Hippocampal formation (tissue), 2 donors: ENCODE data around the gene ADGRV1.

Source experiments
- DNase-seq, 2 donors: peaks; one replicate each; lab custom pipeline; 2025; lab: John Stamatoyannopoulos, UW

ADGRV1 gene

DNA sequence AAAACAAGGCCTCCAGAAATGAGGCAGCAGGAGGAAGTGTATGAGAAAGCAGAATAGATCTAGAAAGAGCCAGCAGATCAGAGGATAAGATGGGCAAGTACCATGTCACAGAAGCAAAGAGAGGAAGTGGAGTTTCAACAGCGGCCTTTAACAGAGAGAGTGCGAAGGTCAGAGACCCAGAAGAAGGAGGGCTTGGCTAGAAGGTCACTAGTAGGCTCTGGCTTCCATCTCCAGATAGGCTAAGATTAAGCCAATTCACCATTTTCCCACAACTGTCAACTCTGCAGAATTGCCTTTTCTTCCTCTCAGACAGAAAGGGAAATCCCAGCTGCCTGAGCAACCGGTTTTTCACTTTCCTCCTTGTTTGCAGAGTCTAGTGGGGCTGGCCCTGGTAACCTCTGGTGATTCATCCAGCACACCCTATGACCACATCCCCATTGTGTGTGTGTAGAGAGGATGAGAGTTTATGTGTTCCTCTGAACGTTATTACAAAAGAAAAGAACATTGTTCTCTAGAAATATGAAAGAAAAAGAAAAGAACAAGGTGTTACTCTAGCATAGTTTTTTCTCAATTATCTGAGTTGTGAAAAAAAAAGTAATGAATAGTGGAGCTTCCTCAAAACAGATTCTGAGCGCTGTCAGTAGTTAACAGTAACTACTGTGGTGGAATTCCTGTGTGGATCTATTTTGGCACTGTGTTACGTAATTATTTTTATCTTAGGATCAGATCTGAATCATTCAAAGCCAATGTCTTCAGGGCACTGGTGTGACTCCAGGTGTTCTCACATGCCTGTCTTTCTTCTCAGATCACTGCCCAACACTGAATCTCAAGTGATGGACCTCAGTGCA lies 604.2 kb downstream of the ADGRV1 start:
- DNase-seq: peak; percentile 16 to 31

DNA sequence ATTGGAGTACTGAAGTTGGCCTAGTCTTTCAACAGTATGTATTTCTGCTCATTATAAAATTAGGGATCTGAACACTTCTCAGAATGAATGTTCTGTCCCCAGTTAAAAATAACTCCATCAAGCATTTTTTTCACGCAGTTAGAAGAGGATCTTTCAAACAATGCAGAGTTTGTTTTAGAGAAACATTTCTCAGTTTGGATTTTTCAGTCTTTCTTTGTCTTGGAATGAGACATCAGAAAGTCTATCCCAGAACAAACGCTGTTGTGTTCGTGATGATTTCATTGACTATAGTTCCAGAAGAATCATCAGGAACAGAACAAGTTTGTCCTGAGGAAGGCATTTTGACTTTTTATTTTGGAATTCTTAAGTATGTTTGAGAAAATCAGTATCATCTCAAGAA lies 605.8 kb downstream of the ADGRV1 start:
- DNase-seq: peak in 1 of 2 donors; percentile 63

GRCh38 chr5:91166059-91166807 lies 607.6 kb downstream of the ADGRV1 start:
- DNase-seq: no peak

- DNase-seq: no peak
These were observed 610.3 kb downstream of the ADGRV1 start for GRCh38 chr5:91168859-91169258.

- no peak for DNase-seq
These were observed 611.7 kb downstream of the ADGRV1 start for GRCh38 chr5:91170266-91170665.

GRCh38 chr5:91171322-91171721 lies 612.7 kb downstream of the ADGRV1 start:
- no peak for DNase-seq

GRCh38 chr5:91174396-91174795 lies 615.8 kb downstream of the ADGRV1 start:
- no peak for DNase-seq

DNA sequence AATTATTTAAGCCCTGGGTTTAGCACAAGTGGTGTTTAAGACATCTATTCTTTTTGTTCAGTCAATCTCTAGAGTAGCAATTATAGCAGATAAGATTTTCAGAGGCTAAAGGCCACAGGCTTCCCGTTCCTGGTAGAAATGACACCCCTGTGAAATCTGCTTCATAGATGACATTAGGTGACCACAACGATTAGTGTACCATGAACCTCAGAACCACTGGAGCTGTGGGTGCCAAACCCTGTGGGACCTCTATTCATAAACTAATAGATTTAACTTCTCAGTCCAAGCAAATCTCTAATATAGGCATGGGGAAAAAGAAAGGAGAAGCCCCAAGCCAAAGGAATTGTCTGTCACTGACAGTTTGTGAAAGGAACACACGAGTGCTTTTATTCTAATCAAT lies 617.1 kb downstream of the ADGRV1 start:
- no peak for DNase-seq

GRCh38 chr5:91176288-91177016 lies 617.9 kb downstream of the ADGRV1 start:
- DNase-seq: no peak

DNA sequence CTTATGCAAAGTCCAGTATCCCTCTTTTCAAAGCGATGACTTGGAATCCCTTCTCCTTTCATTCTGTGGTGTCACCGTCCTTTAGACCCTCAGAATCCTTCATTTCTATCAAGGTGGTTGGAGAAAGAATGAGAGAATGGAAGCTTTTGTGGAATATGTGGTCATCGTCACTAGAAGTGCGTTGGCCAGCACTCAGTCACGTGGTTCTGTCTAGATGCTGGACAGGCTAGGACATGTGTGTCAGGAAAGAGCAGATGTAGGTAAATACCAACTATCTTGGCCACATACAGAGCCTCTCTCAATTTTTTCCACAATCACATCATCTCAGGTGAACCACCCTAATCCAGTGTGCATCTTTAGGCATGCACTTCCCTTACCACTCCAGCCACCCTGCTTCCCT lies 618.5 kb downstream of the ADGRV1 start:
- no peak for DNase-seq

DNA sequence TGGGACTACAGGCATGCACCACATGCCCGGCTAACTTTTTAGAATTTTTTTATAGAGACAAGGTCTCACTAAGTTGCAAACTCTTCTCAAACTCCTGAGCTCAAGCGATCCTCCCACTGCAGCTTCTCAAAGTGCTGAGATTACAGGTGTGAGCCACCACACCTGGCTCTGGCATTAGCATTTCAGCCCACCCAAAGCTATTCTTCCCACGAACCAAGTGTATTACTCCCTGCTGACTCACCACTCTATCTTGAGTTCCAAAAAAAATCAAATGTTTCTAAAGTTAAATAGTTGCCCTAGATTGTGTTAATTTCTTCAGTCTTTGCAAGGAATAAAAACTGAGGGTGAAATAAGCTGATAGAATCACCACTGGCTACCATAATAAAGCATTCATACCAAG lies 619.0 kb downstream of the ADGRV1 start:
- DNase-seq: no peak

GRCh38 chr5:91178461-91178860 lies 619.9 kb downstream of the ADGRV1 start:
- DNase-seq: no peak

DNA sequence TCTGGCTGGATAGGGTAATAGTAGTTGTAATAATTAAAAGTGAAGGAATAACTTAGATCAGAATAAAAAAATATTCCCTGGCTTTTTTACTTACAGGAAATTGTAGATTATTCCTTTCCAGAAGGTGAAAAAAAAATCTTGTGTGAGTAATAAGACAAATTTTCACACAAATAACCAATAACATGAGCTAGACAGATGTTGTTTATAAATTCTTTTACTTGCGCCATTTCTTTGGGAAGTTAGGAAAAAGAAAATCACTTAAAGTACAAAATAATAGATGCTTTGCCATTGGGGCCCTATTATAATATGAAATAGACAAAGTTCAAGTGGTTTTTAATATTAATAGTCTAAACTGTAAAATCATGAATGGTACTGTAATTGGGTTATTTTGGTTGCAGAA lies 620.4 kb downstream of the ADGRV1 start:
- no peak for DNase-seq

- no peak for DNase-seq
These were observed 621.9 kb downstream of the ADGRV1 start for GRCh38 chr5:91180506-91180905.

GRCh38 chr5:91182763-91183162 lies 624.2 kb downstream of the ADGRV1 start:
- DNase-seq: no peak

GRCh38 chr5:91183743-91184142 lies 625.1 kb downstream of the ADGRV1 start:
- no peak for DNase-seq

GRCh38 chr5:91186101-91186500 lies 627.5 kb downstream of the ADGRV1 start:
- no peak for DNase-seq

DNA sequence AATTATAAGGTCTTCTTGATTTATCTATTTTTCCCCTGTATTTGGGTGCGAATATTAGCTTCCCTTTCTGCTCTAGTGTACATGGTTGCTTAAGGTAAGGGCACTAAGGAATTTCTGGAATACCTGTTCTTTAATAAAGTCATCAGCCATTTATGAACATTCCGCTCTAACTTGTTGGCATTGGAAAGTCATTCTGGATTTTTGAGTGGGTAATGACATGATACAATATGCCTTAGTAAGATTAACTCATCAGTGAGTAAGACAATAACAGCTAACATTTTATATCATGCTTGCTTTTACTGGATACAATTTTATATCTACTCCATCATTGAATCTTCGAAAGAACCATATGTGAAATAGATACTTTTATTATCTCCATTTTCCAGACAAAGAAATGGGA lies 628.4 kb downstream of the ADGRV1 start:
- DNase-seq: no peak

- DNase-seq: no peak
These were observed 630.2 kb downstream of the ADGRV1 start for GRCh38 chr5:91188755-91189154.

- no peak for DNase-seq
These were observed 631.1 kb downstream of the ADGRV1 start for GRCh38 chr5:91189480-91190313.

DNA sequence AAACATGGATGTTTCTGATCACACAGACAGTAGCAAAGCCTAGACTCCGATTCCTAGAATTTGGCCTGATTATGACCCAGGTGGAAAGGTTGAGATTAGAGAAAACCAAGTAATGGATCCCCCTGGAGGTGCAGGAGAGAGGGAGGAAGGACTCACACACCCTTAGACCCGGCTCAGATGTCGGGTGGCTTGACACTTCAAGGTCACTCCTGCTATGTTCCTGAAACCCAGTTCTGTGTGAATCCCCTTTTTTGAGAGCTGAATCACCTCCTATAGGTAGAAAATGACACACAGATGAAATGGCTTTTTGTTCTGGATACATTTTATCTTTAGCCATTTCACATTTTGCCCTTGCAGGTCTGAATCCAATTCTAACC lies 631.7 kb downstream of the ADGRV1 start:
- DNase-seq: no peak
